Heart left ventricle (tissue), 16 donors: ENCODE results near the gene PTBP1. TPM values are rescaled to one million over a fixed set of nuclear protein-coding genes. Genes with fewer than 3 reads are reported as not detected.
A peak's percentile ranks its signal among the peaks of the same experiment; 100 is the strongest.
"Not testable (repeated sequence)": the region's sequence is repeated elsewhere in the genome, so short reads cannot be mapped to it uniquely, and the experiment has no call there.

Source experiments
- ATAC-seq, 4 donors: fragments of 200-7000 bp; cut with Tn5 transposase; one replicate each; pipeline ENCODE4 v1.9.1; 2020 to 2022; ENCODE audit warnings: moderate library complexity in 4 of 4, mild to moderate bottlenecking in 3 of 4, moderate number of reproducible peaks in 1 of 4
- DNase-seq, 5 donors: peaks; one replicate each; pipeline ENCODE4 v3.0.0-alpha.2; 2020
- H3K27ac ChIP-seq, 12 donors: fragments of 200-600 bp; sonication (generic) in 4 of 12; one replicate each; pipeline versions ENCODE4 v1.5.0 to v1.8.0; 2016 to 2022; ENCODE audit warnings: mild to moderate bottlenecking in 2 of 12
- H3K27me3 ChIP-seq, 9 donors: fragments of 200-600 bp; sonication (generic) in 2 of 9; one replicate each; pipeline versions ENCODE4 v1.5.1 to v1.8.0; 2016 to 2022; ENCODE audit warnings: mild to moderate bottlenecking in 3 of 9
- H3K36me3 ChIP-seq, 9 donors: fragments of 200-600 bp; sonication (generic) in 2 of 9; one replicate each; pipeline versions ENCODE4 v1.5.0 to v1.8.0; 2018 to 2022; ENCODE audit warnings: mild to moderate bottlenecking in 2 of 9
- H3K4me1 ChIP-seq, 12 donors: fragments of 200-600 bp; sonication (generic) in 4 of 12; one replicate each; pipeline versions ENCODE4 v1.5.0 to v1.8.0; 2016 to 2022; ENCODE audit warnings: mild to moderate bottlenecking in 3 of 12
- H3K4me3 ChIP-seq, 12 donors: fragments of 200-600 bp; sonication (generic) in 4 of 12; one replicate each; pipeline versions ENCODE4 v1.5.0 to v1.8.0; 2017 to 2022; ENCODE audit warnings: mild to moderate bottlenecking in 9 of 12, moderate library complexity in 4 of 12
- H3K9me3 ChIP-seq, 12 donors: fragments of 200-600 bp; sonication (generic) in 4 of 12; one replicate each; pipeline versions ENCODE4 v1.5.0 to v1.8.0; 2016 to 2022; ENCODE audit warnings: mild to moderate bottlenecking in 1 of 12
- POLR2A ChIP-seq, 2 donors: fragments of 450-650 bp; IDR thresholded peaks; one replicate each; pipeline ENCODE4 v1.6.1; 2017; ENCODE audit warnings: antibody characterized with exemption in 2 of 2, mild to moderate bottlenecking in 2 of 2, moderate library complexity in 2 of 2
- WGBS, 4 donors: extraction: QIAGEN DNeasy Blood & Tissue Kit in 2 of 4; methylation state at CpG; one replicate each; pipeline versions ENCODE4 v1.1.5 to v1.1.7; 2013 to 2018; 5-methylcytosine and 5-hydroxymethylcytosine counted together
- intact Hi-C, 10 donors: fragments of 100-400 bp; cut with DNase I; formaldehyde crosslinking; loops; one replicate each; pipeline versions ENCODE4 v1.11.1 to v1.14.2; 2022
- polyA plus RNA-seq, 2 donors: library from polyadenylated mRNA; stranded (reverse); fragments of 200-250 nt; gene quantifications; one replicate each; pipeline ENCODE4 v1.2.3, GENCODE V29; 2013
- total RNA-seq, 9 donors: library from RNA; depleted of rRNA in 2 of 9; stranded (reverse); fragments of >200 nt in 2 of 9; fragmentation: NEBNext Ultra II Directional in 3 of 9; extraction: Animal tissue kit (Norgen Biotek cat#: 25700) in 3 of 9; gene quantifications; one replicate each; pipeline versions ENCODE4 v1.1.0 to v1.2.4, GENCODE V29; 2016 to 2023
- TF ChIP-seq, protein P1 (sequence below), 12 donors: fragments of 200-600 bp; sonication (generic) in 4 of 12; IDR thresholded peaks; one replicate each; pipeline versions ENCODE4 v1.5.0 to v1.8.0; 2018 to 2022; ENCODE audit warnings: antibody characterized with exemption in 12 of 12, mild to moderate bottlenecking in 5 of 12
- donor health status: ischemic (EF 13 %, LVEDD 7.1; RV severe dilation, severe dysfunction).
- donor health status: healthy with polysubstance abuse.
- donor health status: DM: no; HTN: yes; CAD: no.
- donor health status: DM: no; HTN: no; CAD: no.
- donor health status: ischemic (EF 25% LVEDD 6.9; RV normal size, moderate dysfunction).
- donor health status: ischemic (EF 25% LVEDD 5.7; RV mildly dilated, moderate dysfunction).
- donor health status: healthy.
- donor health status: DM: yes; HTN: yes; CAD: no.
- donor health status: ischemic (EF 35%, LVEDD 5.7; RV mildly dilated, moderate dysfunction).
- donor health status: nonischemic (EF 11% LVEDD 7.7; RV severe dilation, severe dysfunction).
- donor health status: DM: yes; HTN: yes; CAD: no.
- donor health status: PGD.
- donor health status: ischemic (EF 29% LVEDD 5.4; RV normal size, mild dysfunction).
- donor health status: nonischemic (EF 23%, LVEDD 6.1; RV moderate dilation, normal function).

The PTBP1 gene
- total and polyA plus RNA-seq, 11 donors: 39.2 to 144 (median 55.1) TPM

DNA sequence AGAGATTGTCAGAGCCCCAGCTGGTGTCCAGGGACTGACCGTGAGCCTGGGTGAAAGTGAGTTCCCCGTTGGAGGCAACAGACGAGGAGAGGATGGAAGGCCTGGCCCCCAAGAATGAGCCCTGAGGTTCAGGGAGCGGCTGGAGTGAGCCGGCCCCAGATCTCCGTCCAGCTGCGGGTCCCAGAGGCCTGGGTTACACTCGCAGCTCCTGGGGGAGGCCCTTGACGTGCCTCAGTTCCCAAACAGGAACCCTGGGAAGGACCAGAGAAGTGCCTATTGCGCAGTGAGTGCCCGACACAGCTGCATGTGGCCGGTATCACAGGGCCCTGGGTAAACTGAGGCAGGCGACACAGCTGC, 53.7 kb downstream of the PTBP1 start:
- TF ChIP-seq, protein P1, sequence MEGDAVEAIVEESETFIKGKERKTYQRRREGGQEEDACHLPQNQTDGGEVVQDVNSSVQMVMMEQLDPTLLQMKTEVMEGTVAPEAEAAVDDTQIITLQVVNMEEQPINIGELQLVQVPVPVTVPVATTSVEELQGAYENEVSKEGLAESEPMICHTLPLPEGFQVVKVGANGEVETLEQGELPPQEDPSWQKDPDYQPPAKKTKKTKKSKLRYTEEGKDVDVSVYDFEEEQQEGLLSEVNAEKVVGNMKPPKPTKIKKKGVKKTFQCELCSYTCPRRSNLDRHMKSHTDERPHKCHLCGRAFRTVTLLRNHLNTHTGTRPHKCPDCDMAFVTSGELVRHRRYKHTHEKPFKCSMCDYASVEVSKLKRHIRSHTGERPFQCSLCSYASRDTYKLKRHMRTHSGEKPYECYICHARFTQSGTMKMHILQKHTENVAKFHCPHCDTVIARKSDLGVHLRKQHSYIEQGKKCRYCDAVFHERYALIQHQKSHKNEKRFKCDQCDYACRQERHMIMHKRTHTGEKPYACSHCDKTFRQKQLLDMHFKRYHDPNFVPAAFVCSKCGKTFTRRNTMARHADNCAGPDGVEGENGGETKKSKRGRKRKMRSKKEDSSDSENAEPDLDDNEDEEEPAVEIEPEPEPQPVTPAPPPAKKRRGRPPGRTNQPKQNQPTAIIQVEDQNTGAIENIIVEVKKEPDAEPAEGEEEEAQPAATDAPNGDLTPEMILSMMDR (IDR thresholded peaks at IDR 0.05): no peak
- no peaks in the 10 kb centered on the region for H3K36me3 ChIP-seq
- H3K27ac ChIP-seq: peak overlapping the region; percentile 1 to 90 (median 79)
- intact Hi-C loops: loop anchor here in 3 of 10 donors (10.0 kb wide), 1 partner anchor 76 kb away; no protein-coding TSS in a partner anchor
- H3K27me3 ChIP-seq: peaks cover 12 to 59% (median 24%) of the 10 kb centered on the region in 9 donors
- no peak for ATAC-seq
- peaks cover 0 to 30% (median 9%) of the 10 kb centered on the region in 12 donors for H3K4me1 ChIP-seq
- H3K9me3 ChIP-seq: no peaks in the 10 kb centered on the region
- 43 to 60% (median 50%) methylated on average over 9 to 13 of the region's 13 CpGs for WGBS, 4 donors
- no peak for DNase-seq
- peak overlapping the region in 8 of 12 donors; percentile 0 to 26 (median 14) for H3K4me3 ChIP-seq

DNA sequence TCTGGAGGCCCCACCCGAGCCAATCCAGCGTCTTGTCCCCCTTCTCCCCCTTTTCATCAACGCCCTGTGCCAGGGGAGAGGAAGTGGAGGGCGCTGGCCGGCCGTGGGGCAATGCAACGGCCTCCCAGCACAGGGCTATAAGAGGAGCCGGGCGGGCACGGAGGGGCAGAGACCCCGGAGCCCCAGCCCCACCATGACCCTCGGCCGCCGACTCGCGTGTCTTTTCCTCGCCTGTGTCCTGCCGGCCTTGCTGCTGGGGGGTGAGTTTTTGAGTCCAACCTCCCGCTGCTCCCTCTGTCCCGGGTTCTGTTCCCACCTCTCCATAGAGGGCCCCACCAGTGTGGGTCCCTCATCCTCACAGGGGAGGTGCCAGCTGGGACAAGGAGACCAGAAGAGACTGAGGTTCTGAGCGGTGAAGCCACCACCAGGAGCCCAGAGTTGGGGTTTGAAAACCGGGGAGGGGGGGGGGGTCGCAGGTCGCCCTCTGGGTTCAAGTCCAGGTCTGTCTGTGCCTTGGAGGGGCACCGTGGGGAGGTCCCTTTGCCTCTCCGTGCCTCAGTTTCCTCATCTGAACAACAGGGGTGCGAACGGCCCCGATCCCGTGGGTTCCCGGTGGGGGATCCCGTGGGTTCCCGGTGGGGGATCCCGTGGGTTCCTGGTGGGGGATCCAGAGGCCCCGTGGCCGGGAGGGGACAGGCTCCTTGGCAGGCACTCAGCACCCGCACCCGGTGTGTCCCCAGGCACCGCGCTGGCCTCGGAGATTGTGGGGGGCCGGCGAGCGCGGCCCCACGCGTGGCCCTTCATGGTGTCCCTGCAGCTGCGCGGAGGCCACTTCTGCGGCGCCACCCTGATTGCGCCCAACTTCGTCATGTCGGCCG, 55.1 kb downstream of the PTBP1 start, which contains the start of gene ELANE:
ELANE (plus strand) TSS at position 168 of the 878 bp plus-strand sequence; CDS start at position 194, 26 bp downstream.
- Histone ChIP-seq H3K27me3 (peaks cover 9 to 47% (median 15%) of the 10 kb centered on the region in 9 donors), H3K4me1 (peaks cover 0 to 30% (median 9%) of the 10 kb centered on the region in 12 donors), H3K9me3 (no peaks in the 10 kb centered on the region), H3K4me3 (peak within 1 kb of the TSS in 1 of 12 donors; percentile 6), H3K27ac (peak within 1 kb of the TSS in 10 of 12 donors; percentile 70 to 90 (median 80)), H3K36me3 (no peaks in the 10 kb centered on the region)
- intact Hi-C loops: loop anchor here in 3 of 10 donors (10.0 kb wide), 1 partner anchor 78 kb away; no protein-coding TSS in a partner anchor
- DNase-seq (peak in 1 of 5 donors; percentile 23), ATAC-seq (no peak)
- 64 to 79% (median 68%) methylated on average over 19 to 55 of the region's 55 CpGs for whole genome bisulfite sequencing, 4 donors
- no peak for TF ChIP-seq POLR2A (IDR thresholded peaks at IDR 0.05)

DNA sequence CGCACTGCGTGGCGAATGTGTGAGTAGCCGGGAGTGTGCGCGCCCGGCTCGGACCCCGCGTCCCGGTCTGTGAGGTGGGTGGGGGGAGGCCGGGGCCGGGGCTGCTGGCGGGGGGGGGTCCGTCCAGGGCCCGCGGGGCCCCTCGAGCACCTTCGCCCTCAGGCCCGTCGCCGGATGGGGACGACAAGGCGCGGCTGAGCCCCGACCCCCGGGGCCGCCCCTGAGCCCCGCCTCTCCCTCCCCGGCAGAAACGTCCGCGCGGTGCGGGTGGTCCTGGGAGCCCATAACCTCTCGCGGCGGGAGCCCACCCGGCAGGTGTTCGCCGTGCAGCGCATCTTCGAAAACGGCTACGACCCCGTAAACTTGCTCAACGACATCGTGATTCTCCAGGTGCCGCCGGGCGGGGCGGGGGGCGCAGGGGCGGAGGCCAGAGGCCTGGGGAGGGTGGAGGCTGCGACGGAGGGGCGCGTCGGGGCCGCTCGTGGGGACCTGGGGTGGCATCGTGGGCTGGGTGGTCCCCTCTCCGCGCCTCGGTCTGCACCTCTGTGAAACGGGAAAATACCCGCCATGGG, 55.8 kb downstream of the PTBP1 start:
- DNase-seq (peak in 1 of 5 donors; percentile 18), ATAC-seq (no peak)
- H3K4me3 ChIP-seq: peak overlapping the region in 1 of 12 donors; percentile 6
- 31 to 47% (median 39%) methylated on average over 25 to 67 of the region's 67 CpGs for WGBS, 4 donors
- H3K27ac ChIP-seq: no peak overlapping the region
- H3K27me3 ChIP-seq: peaks cover 9 to 46% (median 14%) of the 10 kb centered on the region in 9 donors
- H3K36me3 ChIP-seq: no peaks in the 10 kb centered on the region
- peaks cover 0 to 27% (median 9%) of the 10 kb centered on the region in 12 donors for H3K4me1 ChIP-seq
- intact Hi-C loops: loop anchor here in 3 of 10 donors (10.0 kb wide), 1 partner anchor 78 kb away; no protein-coding TSS in a partner anchor
- H3K9me3 ChIP-seq: no peaks in the 10 kb centered on the region
- TF ChIP-seq, protein P1 (IDR thresholded peaks at IDR 0.05): no peak
- no peak for TF ChIP-seq POLR2A (IDR thresholded peaks at IDR 0.05)

DNA sequence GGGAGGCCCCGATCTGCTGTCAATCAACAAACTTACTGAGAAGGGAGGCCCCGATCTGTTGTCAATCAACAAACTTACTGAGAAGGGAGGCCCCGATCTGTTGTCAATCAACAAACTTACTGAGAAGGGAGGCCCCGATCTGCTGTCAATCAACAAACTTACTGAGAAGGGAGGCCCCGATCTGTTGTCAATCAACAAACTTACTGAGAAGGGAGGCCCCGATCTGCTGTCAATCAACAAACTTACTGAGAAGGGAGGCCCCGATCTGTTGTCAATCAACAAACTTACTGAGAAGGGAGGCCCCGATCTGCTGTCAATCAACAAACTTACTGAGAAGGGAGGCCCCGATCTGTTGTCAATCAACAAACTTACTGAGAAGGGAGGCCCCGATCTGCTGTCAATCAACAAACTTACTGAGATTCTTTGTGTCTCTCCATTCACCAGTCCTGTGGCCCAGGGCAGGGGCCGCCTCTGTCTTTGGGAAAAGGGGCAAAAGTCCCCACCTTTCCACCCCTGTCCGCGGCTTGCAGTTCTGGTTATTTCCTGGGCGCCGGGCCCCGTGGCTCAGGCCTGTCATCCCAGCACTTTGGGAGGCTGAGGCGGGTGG, 56.5 kb downstream of the PTBP1 start:
- not testable (repeated sequence) for H3K36me3 ChIP-seq, H3K27ac ChIP-seq, H3K4me3 ChIP-seq, H3K9me3 ChIP-seq, DNase-seq, ATAC-seq
- H3K4me1 ChIP-seq: peaks cover 0 to 25% (median 9%) of the 10 kb centered on the region in 12 donors
- intact Hi-C loops: loop anchor here in 3 of 10 donors (10.0 kb wide), 1 partner anchor 79 kb away; no protein-coding TSS in a partner anchor
- WGBS, 4 donors: 77 to 90% (median 82%) methylated on average over 7 to 13 of the region's 17 CpGs
- H3K27me3 ChIP-seq: peaks cover 9 to 49% (median 12%) of the 10 kb centered on the region in 9 donors
